ENCODE data around the gene KAT7.
A peak's percentile ranks its signal among the peaks of the same experiment; 100 is the strongest.

KAT7 gene

DNA sequence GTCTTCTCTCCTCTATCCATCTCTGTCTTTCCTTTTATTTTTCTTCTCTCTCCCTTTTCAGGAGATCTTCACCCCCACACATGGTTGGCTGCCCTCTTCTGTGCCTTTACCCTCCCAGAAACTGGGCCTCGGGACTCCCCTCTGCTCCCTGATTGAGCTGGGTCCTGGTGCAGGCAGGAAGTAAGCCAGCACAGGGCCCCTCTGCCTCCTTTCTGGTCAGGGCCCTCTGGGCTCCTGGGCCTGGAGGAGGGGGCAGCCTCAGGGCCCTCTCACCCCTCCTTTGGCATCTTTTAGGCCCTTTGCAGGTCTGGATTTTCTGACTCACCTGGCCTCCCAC is 80.5 kb downstream of the KAT7 start:
- DNase-seq (ENCODE audit: low read depth in 2 of 2, low spot score in 1 of 2), result no peak

DNA sequence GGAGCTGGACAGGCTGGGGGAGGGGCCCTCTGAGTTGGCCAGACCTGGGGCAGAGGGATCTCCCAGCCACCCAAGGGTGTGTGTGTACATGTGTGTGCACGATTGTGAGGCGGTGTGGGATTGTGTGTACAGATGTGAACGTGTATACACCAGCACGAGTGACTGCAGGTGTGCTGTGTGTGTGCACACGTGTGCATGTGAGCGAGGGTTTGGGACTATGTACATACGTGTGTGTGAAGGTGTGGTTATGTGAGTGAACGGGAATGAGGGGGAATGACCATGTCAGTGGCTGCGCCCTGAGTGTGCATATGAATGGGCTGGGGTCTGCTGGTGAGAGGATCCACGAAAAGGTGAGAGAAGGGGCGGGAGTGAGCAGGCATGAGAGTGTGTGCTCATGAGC is 81.8 kb downstream of the KAT7 start:
- no peak for DNase-seq (ENCODE audit: low read depth in 2 of 2, low spot score in 1 of 2)

- DNase-seq (ENCODE audit: low read depth in 2 of 2, low spot score in 1 of 2), result no peak
Observed at GRCh38 chr17:49871211-49871610, 82.7 kb downstream of the KAT7 start.

DNA sequence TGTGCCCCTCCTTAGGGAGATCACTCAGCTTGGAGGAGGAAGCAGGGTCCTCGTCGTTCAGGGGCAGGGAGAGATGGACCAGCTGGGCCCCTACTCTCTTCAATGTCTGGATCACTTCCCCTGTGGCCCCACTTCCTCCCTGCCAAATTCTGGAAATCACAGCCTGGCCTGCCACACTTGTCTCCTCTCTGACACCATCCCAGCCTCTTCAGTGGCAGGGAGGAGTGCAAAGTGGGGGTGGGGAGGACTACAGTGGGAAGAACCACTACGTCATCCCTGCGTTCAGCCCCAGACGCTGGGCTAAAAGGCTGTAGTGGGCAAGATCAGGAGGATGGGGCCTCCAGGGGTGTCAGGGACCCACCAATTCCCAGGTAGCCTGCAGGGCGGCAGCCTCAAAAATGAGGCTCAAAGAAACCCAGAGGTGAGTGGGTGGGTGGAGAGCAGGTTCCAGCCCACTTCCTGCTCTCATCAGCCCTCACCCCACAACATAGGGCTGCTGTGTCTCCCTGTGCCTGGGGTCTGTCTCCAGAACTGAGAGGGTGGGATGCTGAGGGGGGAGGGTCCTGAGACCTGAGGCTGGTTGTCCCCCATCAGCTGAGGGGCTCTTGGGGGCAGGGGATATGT is 84.4 kb downstream of the KAT7 start:
- no peak for DNase-seq (ENCODE audit: low read depth in 2 of 2, low spot score in 1 of 2)

GRCh38 chr17:49873466-49873865 is 85.0 kb downstream of the KAT7 start:
- no peak for DNase-seq (ENCODE audit: low read depth in 2 of 2, low spot score in 1 of 2)

DNA sequence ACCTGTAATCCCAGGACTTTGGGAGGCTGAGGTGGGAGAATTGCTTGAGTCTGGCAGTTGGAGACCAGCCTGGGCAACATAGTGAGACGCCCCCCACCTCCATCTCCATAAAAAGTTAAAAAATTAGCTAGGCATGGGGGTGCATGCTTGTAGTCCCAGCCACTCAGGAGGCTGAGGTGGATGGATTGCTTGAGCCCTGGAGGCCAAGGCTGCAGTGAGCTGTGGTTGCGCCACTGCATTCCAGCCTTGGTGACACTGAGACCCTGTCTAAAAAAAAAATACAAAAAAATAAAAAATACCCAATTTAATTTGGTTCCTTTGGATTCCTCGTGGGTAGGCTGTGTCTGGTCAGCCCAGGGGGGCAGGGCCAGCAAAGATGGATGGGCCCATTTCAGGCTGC is 85.4 kb downstream of the KAT7 start:
- DNase-seq (ENCODE audit: low read depth in 2 of 2, low spot score in 1 of 2), result no peak

GRCh38 chr17:49874911-49875310 is 86.4 kb downstream of the KAT7 start:
- DNase-seq (ENCODE audit: low read depth in 2 of 2, low spot score in 1 of 2), result no peak

GRCh38 chr17:49875685-49876084 is 87.2 kb downstream of the KAT7 start:
- no peak for DNase-seq (ENCODE audit: low read depth in 2 of 2, low spot score in 1 of 2)

GRCh38 chr17:49878931-49879904 is 90.7 kb downstream of the KAT7 start:
- DNase-seq (ENCODE audit: low read depth in 2 of 2, low spot score in 1 of 2), result no peak

DNA sequence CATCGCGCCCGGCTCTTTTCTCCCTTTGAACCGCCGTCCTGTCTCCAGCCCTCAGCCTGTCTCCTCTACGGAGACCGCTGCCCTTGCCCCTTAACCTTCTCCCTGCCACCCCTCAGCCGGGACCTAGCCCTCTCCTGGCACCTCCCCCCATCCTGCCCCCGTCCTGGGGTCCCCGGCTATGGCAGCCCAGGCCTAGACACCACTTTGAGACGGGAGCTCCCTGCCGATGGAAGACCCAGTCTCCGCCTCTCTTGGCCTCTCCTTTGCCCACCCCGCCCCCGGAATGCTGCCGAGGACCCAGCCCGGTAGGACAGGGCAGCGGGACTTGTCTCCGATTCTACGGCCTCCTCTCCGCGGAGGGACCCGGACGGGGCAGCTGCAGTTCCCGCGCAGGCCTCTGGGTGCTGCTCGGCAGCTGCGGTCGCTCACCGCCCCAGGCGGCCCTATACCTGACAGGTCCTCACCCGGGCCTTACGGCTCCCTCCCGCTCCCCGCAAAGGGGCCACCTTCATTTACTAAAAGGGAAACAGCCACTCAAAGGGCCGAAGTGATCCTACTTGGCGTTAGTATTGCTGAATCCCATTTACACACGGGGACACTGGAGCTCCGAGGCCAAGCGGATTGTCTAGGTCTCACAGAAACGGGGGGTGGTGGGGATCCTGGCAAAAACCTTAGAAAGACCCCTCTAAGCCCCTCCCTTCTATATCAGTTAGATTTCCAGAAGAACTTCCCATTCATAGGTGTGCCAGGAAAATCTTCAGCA is 92.0 kb downstream of the KAT7 start:
- peak; percentile 33 to 48 for DNase-seq (ENCODE audit: low read depth in 2 of 2, low spot score in 1 of 2)

- DNase-seq (ENCODE audit: low read depth in 2 of 2, low spot score in 1 of 2), result no peak
Observed at GRCh38 chr17:49881054-49881402, 92.5 kb downstream of the KAT7 start.

- no peak for DNase-seq (ENCODE audit: low read depth in 2 of 2, low spot score in 1 of 2)
Observed at GRCh38 chr17:49882434-49882833, 94.0 kb downstream of the KAT7 start.
